Muscle layer of duodenum (tissue), 2 donors: ENCODE results near the gene SYT9.

ENCODE experiments used
- H3K27ac ChIP-seq: one replicate; pipeline ENCODE4 v1.7.0; 2013; ENCODE audit warnings: mild to moderate bottlenecking, low read length
- H3K27me3 ChIP-seq: one replicate; pipeline ENCODE4 v1.7.0; 2013; ENCODE audit warnings: low read depth, mild to moderate bottlenecking, control low read depth, low read length
- H3K36me3 ChIP-seq, 2 donors: one replicate each; pipeline ENCODE4 v1.7.0; 2013; ENCODE audit warnings: low read length in 2 of 2, control low read depth in 1 of 2, mild to moderate bottlenecking in 1 of 2; ENCODE audit not compliant: insufficient read depth in 2 of 2, control insufficient read depth in 1 of 2
- H3K4me1 ChIP-seq, 2 donors: one replicate each; pipeline ENCODE4 v1.7.0; 2013; ENCODE audit warnings: low read length in 2 of 2, mild to moderate bottlenecking in 2 of 2, control low read depth in 1 of 2, moderate library complexity in 1 of 2; ENCODE audit not compliant: insufficient read depth in 2 of 2, control insufficient read depth in 1 of 2
- H3K4me3 ChIP-seq, 2 donors: one replicate each; pipeline ENCODE4 v1.7.0; 2013; ENCODE audit warnings: low read length in 2 of 2, low read depth in 1 of 2, mild to moderate bottlenecking in 1 of 2
- H3K9me3 ChIP-seq, 2 donors: one replicate each; pipeline ENCODE4 v1.7.0; 2013; ENCODE audit warnings: low read length in 2 of 2, control low read depth in 1 of 2, mild to moderate bottlenecking in 1 of 2; ENCODE audit not compliant: control insufficient read depth in 1 of 2
- donor health status: healthy.

SYT9 gene

DNA sequence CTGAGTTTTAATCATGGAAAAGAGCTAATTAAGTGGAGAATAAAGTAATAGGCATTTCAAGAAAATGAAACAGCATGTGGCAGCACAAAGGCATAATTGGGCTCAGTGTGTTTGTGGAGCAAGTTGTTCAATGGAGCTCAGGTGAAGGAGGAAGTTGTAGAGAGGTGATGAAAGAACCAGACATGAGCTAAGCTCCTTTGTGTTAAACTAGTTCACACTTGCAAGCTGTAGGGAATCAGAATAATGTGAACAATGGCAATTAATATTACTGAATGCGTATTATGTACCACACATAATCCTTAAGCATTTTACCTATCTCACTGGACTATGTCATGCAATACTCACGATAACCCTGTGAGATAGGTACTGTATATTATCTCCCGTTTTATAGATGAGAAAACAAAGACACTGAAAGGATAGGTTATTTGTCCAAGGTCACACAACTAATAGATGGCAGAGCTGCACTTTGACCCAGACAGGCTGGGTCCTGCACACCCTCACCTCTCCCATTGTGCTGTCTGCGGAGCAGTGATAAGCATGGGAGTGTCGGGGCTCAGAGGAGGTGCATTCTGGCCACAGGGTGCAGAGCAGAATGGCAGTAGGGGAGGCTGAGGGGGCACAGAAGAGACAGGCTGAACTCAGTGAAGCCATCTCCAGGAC lies 242.5 kb downstream of the SYT9 start:
- Histone ChIP-seq H3K27ac (no peak overlapping the region), H3K36me3 (no peaks in the 10 kb centered on the region), H3K27me3 (no peaks in the 10 kb centered on the region), H3K4me1 (no peaks in the 10 kb centered on the region), H3K9me3 (no peaks in the 10 kb centered on the region), H3K4me3 (no peak overlapping the region)

- H3K4me3 ChIP-seq, result no peak overlapping the region
- H3K27ac ChIP-seq, result no peak overlapping the region
- no peaks in the 10 kb centered on the region for H3K27me3 ChIP-seq
- no peaks in the 10 kb centered on the region for H3K9me3 ChIP-seq
- no peaks in the 10 kb centered on the region for H3K4me1 ChIP-seq
- no peaks in the 10 kb centered on the region for H3K36me3 ChIP-seq
These were observed 244.3 kb downstream of the SYT9 start for GRCh38 chr11:7495882-7496551.

DNA sequence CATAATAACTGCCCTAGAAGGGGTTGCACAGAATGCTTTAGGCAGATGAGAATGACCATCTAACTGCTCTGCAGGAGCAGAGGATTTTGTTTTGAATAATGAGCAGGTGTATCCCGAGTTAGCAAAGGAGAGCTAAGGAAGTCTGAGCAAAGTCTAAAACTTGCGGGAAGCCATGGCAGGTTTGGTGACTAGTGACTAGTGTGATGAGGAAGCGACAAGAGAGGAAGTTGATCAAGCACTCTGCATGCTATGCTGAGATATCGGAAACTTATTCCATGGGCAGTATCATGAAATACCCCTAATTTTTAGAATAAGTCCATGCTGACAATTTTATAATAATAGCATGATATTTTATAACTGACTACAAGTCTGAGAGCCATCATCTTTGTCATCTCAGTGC lies 246.5 kb downstream of the SYT9 start:
- H3K4me1 ChIP-seq, result no peaks in the 10 kb centered on the region
- H3K27ac ChIP-seq, result no peak overlapping the region
- no peaks in the 10 kb centered on the region for H3K27me3 ChIP-seq

DNA sequence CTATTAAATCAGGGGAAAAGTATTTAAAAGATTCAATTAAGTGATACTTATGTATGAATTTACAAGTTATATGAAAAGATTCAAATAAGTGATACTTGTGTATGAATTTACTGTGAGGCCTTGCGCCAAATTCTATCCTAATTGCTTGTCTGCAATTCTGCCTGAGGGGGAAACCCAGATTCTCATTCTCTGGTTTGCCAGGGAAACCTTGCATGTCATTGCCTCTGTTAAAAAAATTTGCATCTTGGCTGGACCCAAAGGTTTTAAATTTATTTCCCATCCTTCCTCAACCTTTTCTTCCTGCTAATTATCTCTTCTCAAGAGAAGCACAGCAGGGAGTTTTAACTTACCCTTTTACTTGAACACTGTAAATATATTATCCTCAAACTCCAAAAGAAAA lies 247.4 kb downstream of the SYT9 start:
- Histone ChIP-seq H3K9me3 (no peaks in the 10 kb centered on the region), H3K4me1 (no peaks in the 10 kb centered on the region), H3K36me3 (no peaks in the 10 kb centered on the region), H3K27ac (no peak overlapping the region), H3K4me3 (no peak overlapping the region), H3K27me3 (no peaks in the 10 kb centered on the region)

More for the DNA sequence above, 246.5 kb downstream of the SYT9 start:
- Histone ChIP-seq H3K36me3 (no peaks in the 10 kb centered on the region), H3K9me3 (no peaks in the 10 kb centered on the region), H3K4me3 (no peak overlapping the region)

DNA sequence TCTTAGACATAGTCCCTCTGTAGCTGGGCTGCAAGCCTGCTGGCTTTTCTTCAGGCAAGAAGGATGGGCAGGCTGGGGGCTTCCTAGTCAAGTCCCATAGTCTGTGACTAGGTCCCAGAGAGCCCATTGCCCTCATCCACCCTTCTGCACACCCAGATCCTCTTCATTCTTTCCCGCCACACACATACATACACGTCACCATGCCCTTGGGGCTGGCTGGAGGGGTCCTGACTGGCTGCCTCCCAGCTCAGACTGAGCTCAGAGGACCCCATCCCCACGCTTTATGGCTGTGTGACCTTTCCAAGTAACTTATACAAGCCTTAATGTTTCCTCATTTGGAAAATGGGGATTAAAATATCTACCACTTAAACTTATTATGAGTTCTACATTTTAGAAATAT lies 248.5 kb downstream of the SYT9 start:
- Histone ChIP-seq H3K9me3 (no peaks in the 10 kb centered on the region), H3K27me3 (no peaks in the 10 kb centered on the region), H3K27ac (no peak overlapping the region), H3K4me1 (no peaks in the 10 kb centered on the region), H3K36me3 (no peaks in the 10 kb centered on the region), H3K4me3 (no peak overlapping the region)

- H3K4me3 ChIP-seq, result no peak overlapping the region
- no peaks in the 10 kb centered on the region for H3K9me3 ChIP-seq
- no peak overlapping the region for H3K27ac ChIP-seq
- no peaks in the 10 kb centered on the region for H3K36me3 ChIP-seq
- no peaks in the 10 kb centered on the region for H3K27me3 ChIP-seq
- no peaks in the 10 kb centered on the region for H3K4me1 ChIP-seq
These were observed 249.5 kb downstream of the SYT9 start for GRCh38 chr11:7501251-7501650.

GRCh38 chr11:7501894-7502293 lies 250.2 kb downstream of the SYT9 start:
- H3K9me3 ChIP-seq, result no peaks in the 10 kb centered on the region
- no peak overlapping the region for H3K27ac ChIP-seq
- no peaks in the 10 kb centered on the region for H3K4me1 ChIP-seq
- H3K4me3 ChIP-seq, result no peak overlapping the region
- no peaks in the 10 kb centered on the region for H3K27me3 ChIP-seq
- no peaks in the 10 kb centered on the region for H3K36me3 ChIP-seq

- Histone ChIP-seq H3K27ac (no peak overlapping the region), H3K9me3 (no peaks in the 10 kb centered on the region), H3K27me3 (no peaks in the 10 kb centered on the region)
These were observed 254.5 kb downstream of the SYT9 start for GRCh38 chr11:7506243-7506642.

DNA sequence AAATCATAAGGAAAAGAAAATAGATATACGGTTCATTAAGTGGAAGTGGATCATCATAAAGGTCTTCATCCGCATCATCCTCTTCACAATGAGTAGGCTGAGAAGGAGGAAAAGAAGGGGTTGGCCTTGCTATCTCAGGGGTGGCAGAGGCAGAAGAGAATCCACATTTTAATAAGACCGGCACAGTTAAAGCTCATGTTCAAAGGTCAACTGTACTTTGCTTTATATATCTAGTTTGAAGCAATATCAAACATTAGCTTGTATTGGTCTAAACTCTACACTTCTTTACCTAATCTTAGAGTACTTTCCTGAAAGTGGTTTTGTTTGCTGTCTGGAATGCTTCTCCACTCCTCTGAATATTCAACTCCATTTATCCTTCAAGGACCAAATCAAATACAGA lies 256.4 kb downstream of the SYT9 start:
- Histone ChIP-seq H3K9me3 (no peaks in the 10 kb centered on the region), H3K36me3 (no peaks in the 10 kb centered on the region), H3K4me3 (no peak overlapping the region), H3K27ac (no peak overlapping the region), H3K4me1 (peaks cover 12 to 22% of the 10 kb centered on the region in 2 donors), H3K27me3 (no peaks in the 10 kb centered on the region)

More at GRCh38 chr11:7506243-7506642, 254.5 kb downstream of the SYT9 start:
- H3K4me3 ChIP-seq, result no peak overlapping the region
- no peaks in the 10 kb centered on the region for H3K36me3 ChIP-seq
- peaks cover 0 to 4% of the 10 kb centered on the region in 2 donors for H3K4me1 ChIP-seq

GRCh38 chr11:7509966-7510365 lies 258.3 kb downstream of the SYT9 start:
- Histone ChIP-seq H3K36me3 (no peaks in the 10 kb centered on the region), H3K4me3 (no peak overlapping the region), H3K27ac (no peak overlapping the region), H3K27me3 (no peaks in the 10 kb centered on the region), H3K4me1 (peaks cover 12 to 30% of the 10 kb centered on the region in 2 donors), H3K9me3 (no peaks in the 10 kb centered on the region)

DNA sequence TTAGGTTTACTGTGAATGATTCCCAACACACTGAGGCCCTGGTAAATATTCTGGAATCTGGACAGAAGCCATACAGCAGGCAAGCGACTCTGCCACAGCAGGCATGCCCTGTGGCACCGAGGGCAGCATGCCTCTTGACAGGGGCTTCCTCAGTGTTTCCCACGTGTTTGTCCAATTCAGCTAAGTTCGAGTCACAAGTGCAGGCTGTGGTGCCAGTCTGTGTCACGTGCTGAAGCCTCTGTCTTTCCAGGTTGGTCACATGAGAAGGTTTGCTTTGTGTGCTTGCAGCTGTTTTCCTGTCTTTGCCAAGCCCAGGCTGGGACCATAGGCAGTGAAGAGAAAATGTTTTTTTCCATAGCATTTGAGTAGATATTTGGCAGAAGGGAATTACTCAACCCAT lies 259.7 kb downstream of the SYT9 start:
- Histone ChIP-seq H3K4me1 (peaks cover 12 to 33% of the 10 kb centered on the region in 2 donors), H3K36me3 (no peaks in the 10 kb centered on the region), H3K4me3 (no peak overlapping the region), H3K27ac (no peak overlapping the region), H3K9me3 (no peaks in the 10 kb centered on the region), H3K27me3 (no peaks in the 10 kb centered on the region)
